ENCODE data around the gene ATP5PB.

The ATP5PB gene

DNA sequence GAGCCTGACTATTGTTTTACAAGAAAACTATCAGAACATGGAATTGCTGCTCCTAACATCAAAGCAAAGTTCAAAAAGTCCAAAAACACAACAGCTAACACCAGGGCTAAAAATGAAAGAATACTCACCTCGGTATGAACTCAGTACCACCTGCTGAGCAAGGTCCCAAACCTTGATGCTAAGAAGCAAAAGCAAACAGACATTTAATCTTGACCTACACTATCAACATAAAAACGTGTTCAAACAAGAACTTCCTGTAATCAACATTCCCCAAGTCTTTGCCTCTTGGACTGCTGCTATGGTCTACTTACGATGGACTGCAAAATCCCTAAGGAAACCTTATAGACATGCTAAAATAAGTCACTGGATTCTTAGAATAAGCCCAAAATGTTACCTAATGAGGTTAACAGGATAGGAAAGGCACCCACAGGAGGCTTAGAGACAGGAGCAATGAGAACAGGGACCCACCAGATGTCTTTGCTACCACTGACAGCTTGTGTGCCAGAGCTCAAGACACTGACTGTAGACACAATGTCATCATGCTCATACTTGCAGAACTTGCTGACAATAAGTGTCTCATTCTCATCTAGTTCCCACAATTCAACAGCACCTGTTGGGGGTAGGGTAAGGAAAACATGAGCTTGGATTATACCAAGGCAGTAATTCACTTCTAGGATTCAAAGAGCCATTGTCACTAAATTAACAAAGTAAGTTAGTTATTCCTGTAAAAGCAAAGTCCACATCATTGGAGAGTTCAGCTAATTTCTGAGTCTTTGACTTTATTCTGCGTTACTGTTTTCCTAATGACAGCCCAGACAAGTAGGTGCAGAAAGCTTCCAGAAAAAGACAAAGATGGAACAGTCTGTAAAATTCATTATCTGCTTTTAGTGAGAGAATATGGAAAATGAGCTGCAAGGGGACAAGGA is 2.0 kb upstream of the ATP5PB start:
- DNase-seq, result no peak

DNA sequence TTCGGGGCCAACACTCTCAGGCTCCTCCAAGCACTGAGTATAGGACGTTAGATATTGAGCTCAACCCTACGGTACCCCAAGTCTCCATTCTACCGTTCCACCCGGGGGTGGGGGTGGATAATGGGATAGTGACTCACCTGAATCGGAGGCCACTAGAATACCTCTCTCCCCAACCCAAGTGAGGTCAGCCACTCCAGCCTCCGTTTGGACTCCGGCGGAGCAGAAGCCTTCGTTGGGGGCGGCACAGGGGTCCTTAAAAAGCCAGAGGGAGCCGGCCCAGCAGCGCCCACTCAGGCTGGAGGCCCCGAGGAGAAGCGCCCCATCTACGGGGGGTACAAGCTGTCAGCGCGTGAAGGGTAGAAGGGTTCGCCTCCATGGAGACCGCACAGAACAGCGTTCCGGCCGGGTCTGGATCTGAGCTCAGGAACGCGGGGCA is 764 bp upstream of the ATP5PB start:
- peak; percentile 34 for DNase-seq

DNA sequence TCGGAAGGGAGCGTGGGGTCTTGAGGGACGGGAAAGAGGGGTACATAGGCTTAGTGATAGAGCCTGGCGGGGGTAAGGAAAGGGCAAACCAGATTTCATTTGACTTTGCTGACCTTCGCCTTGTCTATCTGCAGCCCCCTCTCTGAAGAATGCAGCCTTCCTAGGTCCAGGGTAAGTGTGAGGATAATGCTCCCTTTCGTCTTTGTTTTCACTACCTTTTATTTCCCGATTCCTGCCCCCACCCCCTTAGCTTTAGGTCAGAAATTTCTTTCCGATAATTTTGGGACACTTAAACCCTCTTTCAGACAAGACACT is 396 bp downstream of the ATP5PB start:
- DNase-seq, result no peak

DNA sequence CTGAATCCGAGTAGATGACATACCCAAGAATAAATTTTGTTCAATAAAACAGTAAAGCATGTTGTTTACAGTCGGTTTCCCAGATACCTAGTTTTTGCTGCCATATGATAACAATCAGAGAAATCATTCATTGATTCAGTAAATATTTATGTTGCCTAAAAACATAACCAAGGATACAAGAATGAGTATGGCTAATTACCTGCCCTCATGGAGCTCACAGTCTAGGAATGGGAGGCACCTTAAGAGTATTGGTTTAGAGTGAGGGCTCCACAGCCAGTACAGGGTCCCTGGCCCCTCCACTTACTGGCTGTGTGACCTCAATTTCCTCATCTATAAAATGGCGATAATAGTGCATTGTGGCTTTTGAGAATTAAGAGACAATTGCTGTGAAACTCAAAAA is 921 bp downstream of the ATP5PB start:
- DNase-seq, result no peak

DNA sequence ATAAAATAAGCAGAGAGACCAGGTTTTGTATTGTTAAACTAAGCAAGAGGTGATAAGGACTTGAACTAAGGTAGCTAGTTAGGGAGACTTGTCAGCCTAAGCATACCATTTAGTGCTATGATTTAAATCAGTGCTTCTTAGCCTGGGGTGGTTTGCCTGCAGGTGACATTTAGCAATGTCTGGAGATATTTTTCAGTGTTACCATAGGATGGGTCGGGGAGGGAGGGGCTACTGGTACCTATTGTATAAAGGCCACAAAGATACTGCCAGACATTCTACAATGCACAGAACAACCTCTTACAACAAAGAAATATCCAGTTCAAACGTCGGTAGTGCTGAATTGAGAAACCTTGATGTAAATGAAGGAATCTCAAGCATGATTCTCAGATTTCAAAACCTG is 3.3 kb downstream of the ATP5PB start:
- no peak for DNase-seq

DNA sequence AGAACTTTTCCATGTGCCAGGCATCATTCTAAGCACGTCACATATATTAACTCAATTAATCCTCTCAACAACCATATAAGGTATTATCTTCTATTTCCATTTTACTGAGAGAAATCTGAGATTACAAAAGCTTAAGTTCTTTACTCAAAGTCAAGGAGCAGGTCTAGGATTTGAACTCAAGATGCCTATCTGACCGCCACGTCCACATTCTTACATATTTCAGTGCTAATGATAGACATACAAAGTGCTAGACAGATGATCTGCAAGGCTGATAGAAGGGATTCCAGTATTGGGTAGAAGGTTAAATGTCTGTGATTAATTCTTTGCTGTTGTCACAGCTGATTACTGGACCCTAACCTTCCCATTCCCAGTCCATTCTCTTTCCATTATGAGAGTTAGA is 4.4 kb downstream of the ATP5PB start:
- no peak for DNase-seq

DNA sequence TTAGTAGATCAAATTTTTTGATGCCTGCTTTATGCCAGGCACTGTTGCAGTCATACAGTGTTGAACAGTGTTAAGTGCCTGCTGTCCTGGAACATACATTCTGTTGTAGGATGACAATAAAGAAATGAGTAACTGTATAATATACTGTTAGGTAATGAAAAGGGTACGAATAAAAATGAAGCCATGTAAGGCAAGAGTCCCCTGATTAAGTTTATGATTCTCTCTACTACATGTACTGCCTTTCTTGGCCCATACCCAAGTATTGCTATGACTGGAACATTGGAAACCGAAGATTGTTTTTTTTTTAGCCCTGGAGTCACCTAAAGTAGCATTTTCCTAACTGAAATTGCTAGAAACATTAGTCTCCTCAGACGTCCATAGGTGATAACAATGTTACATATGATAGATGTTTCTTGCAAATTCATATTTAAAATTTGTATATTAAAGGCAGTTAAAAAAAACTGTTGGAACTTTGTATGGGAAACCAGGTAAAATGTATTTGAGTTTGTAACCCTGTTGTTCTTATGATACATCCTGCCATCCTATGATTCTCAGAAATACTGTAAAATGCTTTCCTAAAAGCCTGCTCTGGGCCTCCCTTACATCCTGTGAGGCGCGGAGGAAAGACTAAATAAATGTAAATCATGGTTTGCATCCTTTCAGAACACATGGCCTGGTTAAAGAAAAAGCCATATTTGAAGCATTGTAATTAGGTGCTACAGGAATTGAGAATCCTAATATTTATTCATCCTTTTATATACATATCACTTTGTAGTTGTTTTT is 5.8 kb downstream of the ATP5PB start:
- DNase-seq, result peak; percentile 42

DNA sequence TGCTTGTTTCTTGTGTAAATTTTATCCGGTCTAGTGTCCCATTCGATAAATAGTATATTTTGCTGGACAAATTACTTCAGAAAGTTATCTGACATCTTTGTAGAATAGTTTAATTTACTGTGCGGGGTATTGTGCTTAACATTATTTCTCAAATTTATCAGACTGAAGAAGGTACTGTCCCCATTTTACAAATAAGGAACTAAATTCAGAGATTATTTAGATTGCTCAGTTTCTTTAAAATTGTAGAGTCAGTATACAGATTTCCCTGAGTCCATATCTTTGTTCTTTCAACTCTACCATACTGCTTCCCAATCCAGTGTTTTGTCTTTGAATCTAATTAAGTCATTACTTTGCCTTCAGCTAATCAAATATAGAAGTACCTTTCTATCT is 6.4 kb downstream of the ATP5PB start:
- no peak for DNase-seq

DNA sequence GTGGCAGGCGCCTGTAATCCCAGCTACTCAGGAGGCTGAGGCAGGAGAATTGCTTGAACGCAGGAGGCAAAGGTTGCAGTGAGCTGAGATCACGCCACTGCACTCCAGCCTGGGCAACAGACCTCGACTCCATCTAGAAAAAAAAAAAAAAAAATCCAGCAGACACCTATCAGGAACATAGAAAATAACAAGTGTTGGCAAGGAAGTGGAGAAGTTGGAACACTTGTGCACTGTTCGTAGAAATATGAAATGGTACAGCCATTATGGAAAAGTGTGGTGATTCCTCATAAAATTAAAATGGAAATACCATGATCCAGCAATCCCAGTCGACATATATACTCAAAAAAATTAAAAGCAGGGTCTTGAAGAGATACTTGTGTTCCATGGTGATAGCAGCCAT is 12.5 kb downstream of the ATP5PB start:
- DNase-seq, result no peak

DNA sequence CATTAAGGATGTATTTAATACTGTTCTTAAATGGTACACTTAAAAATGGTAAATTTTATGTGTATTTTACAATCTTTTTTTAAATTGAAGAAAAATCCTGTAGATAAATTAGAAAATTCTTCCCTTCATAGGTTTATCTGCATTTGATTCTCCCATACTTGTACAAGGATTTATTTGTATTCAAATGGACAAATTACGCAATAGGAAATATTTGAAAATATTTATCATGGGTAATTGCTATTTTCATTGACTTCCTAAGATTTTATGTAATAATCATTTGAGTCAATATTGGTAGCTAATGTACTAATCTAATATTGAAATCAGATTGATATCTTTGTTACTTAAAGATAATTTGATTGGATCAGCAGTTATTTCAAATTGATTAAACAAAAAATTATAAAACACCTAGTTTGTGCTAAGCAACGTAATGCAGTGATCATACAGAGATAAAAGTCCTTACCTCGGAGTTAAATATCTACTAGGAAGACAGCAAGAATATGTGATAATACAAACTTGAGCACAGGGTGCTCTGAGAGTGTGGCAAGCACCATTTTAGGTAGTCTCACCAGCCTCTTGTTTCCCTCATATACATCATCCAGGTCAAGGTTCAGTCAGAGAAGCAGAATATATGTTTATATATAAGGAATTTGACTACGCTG is 13.2 kb downstream of the ATP5PB start:
- DNase-seq, result no peak

DNA sequence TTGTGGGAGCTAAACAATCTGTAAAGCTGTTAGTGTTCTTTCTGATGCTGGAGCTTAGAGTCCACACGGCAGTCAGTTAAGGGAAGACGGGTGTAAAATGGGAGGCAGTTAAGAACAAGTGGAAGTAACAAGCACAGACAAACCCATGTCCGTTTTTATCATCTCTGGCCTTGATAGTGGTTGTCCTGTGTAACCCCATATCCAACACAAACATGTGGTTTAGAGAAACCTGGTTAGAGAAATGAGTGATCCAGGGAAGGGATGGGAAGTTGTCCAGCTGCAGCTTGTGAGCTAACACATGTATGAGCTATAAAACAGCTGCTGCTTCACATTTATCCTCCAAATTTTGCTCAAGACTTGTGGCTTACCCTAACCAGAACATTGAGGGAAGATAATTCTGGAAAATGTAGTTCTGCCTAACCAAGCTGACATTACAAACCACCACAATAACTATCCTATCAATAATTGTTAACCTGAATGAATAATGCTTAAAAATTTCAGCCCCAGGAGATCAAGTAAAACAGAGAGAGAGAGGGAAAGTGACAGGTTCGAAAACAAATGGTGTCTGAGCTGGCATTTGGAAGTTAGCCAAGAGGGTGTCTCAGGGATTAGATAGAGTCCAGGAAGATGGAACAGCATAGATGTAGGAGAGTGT is 13.9 kb downstream of the ATP5PB start:
- no peak for DNase-seq

DNA sequence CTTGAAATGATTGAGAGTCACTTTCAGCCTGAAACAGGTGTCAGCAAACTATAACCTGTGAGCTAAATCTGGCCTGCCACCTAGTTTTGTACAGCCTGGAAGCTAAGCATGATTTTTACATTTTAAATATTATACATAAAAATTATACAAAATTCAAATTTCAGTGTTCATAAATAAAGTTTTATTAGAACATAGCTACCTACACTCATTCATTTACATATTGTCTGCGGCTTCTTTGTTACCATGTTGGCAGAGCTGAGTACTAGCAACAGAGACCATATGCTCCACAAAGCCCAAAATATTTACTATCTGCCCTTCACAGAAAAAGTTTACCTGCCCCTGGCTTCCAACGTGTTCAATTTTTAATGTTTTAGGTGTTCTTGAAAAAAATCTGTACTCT is 16.5 kb downstream of the ATP5PB start:
- no peak for DNase-seq

DNA sequence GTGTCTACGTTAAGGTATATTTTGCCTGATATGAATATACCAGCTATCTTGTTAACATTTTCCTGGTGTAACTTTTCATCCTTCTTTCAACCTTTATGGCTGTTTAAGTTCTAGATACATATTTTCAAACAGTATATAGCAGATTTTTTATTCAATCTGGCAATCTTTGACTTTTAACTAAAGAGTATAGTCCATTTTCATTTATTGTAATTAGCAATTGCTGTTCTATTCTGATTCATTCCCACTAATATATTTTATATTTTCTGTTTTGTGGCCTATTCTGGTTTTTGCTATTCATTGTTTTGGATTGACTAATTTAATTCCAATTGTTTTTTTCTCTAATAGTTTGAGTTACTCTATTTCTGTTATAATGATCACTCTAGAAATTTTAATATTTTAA is 17.2 kb downstream of the ATP5PB start:
- no peak for DNase-seq

DNA sequence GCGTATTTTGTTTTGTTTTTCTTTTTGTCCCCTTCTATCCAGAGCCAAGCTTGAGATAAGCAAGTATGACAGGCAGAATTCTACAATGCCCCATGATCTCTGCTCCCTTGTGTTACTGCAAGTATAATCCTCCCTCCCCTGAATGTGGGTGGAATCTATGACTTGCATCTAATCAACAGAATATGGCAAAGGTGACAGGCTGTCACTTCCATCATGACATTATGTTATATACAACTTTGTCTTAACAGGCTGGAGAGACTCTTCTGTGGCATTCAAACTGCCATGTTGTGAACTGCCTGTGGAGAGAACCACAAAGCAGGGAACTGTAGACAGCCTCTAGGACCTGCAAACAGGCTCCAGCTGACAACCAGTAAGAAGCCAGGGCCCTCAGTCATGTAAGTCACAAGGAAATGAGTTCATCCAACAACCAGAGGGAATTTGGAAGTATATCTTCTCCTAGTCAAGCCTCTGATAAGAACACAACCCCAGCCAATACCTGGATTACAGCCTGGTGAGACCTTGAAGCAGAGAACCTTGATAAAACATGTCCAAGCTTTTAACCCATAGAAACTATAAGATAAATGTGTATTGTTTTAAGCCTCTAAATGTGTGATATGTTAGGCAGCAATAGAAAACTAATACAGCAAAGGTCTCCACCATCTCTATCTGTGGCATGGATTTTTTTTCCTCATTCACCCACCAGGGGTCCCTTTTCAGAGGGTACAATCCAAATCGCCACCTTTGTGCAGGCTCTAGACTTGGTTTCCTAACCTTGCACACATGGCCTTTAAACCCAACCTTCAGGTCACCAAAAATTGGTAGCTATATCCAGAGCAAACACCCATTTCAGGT is 18.8 kb downstream of the ATP5PB start:
- no peak for DNase-seq

DNA sequence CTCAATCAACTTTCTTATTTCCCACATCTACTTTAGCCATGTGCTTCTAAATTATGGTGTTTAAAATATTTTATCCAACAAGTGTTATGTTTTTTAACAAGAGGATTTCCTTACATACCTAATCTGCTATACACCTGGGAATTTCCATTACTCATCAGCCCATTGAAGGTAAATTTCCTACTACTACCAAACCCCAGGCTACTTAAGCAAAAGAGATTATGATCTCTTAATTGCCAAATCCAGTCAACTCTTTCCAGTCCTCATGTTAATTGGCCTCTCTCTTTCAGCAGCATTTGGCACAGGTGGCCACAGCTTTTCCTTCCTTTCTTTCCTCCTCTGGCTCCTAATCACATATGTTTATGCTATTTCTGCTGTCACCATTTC is 19.4 kb downstream of the ATP5PB start:
- no peak for DNase-seq

DNA sequence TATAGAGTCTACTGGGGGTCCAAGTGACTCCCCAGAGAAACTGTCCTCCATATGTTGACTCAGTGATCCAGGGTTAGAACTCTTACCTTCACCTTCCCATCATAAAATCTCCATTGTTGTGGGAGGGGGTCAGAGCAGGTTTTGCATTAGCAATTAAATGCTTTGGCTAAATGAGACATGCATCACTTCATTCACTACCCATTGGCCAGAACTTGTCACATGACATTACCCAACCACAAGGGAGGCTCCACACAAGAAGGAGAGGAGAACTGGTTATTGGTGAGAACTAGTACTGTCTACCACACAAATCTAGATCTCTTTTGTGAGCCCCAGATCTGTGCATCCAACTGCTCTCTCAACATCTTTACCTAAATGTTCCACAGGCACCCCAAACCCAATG is 20.3 kb downstream of the ATP5PB start:
- DNase-seq, result no peak

DNA sequence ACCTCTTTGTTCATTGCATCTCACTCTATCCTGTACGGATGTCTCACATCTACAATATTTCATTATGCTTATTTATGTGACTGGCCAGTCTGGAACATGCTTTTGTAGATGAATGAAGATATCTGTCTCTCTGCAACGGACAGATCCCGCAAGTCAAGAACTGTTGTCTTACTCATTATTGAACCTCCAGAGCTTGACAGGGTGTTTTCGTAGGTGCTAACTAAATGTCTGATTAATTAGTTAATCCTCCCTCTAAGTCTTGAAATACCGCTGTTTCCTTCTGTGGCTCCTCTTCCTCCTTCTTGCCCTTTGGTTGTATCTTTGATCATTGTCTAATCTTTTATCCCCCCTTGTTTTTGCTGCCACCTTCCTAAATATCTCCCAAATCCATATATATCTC is 21.3 kb downstream of the ATP5PB start:
- DNase-seq, result no peak

DNA sequence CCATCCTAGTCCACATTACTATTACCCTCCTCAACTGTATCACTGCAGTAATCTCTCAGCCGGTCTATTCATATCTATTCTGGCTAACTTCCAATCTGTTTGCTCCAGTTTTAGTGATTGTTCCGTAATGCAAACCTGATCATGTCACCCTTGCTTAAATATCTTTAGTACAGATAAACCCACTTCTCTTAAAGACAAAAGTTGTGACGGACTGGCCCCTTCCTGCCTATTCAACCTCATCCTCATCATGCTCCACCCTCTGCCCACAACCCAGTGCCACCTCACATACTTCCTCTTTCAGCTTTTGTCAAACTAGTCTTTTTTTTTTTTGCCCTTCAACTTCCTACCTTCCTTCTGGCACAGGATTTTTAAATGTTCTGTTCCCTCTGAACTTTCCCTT is 21.7 kb downstream of the ATP5PB start:
- peak; percentile 66 for DNase-seq

DNA sequence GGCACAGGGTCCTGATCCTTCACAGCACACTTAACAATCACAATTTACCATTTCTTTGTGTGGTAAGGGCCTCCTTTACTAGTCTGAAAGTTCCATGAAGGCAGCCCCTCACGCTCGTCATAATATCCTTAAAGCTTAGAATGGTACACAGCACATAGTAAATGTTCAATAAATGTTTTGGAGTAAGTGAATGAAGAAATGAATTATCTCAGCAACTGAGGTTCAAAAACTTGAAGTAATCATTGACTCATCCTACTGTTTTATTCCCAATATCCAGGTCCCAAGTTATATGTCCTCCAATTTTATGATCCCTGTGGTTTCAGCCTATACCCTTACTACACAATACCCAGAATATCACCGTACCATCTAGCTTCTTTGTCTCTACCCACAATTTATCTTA is 22.3 kb downstream of the ATP5PB start:
- no peak for DNase-seq

DNA sequence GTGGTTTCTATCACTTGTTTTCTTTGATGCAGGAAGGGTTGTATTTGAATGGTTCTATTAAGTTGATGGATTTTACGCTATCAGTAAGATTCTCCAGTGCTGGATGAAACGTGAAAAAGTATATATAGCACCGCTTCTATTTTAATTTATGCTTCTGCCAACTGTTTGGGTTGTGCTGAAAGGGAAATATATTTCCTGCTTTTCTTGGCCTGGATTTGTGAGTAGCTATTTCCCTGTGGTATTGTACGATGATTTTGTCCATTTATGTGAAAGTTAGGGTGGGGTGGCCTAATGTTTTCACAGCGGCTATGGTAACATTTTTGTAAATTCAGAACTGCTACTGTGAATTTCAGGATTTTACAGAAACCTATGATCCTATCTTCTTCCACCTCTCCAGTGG is 24.8 kb downstream of the ATP5PB start:
- DNase-seq, result no peak

DNA sequence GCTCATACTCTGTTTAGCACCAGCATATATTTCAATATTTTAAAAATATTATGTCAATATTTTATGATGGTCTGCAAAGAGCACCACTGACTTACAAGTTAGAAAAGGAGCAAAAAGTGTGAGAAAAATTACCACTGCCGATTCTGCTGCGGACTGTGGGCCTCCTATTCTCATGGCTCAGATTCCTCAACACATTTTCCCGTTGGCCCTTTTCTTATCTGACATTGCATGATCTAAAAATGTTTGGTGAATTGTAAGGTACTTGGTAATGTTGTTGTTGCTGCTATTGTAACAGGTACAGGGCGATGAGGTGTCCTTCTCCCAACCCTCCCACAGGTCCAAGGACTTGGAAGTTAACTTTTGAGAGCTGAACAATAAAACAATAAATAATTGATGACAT is 25.3 kb downstream of the ATP5PB start:
- DNase-seq, result no peak

DNA sequence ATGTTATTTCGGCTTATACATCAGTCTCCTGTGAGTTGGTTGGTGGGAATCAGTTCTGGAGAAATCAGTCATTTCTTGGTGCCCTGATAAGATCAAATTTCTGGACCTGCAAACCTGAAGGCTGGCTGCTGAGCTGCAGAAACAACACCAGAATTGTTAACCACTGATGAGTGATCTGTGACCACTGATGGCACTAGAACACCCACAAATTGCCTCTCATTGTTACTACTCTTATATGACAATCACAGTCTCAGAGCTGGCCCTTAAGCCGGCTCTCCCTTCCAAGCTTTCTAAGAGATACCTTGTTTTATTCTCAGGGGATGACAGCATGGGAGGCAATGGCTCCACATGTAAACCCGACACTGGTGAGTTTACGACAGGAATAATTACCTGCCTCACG is 26.4 kb downstream of the ATP5PB start:
- DNase-seq, result peak; percentile 49

All from stimulated activated CD4-positive, alpha-beta T cell treated with anti-CD3 and anti-CD28 coated beads, Interleukin-4, amount 100 ng/mL, for 24 hours (primary cell).